Endothelial cell of umbilical vein (primary cell): Measurements from ENCODE around the gene PLCB4. TPM values are rescaled to one million over a fixed set of nuclear protein-coding genes. Genes with fewer than 3 reads are reported as not detected.

Experiments
- BruUV-seq: library from RNA; stranded (reverse); fragments of 400-500 nt; replicated peaks from 2 replicates; lab custom pipeline; 2021; lab: Mats Ljungman, UMichigan
- CTCF ChIA-PET: fragments of 300-600, 350-600 bp; sonication (Branson Sonifier 250); formaldehyde crosslinking; loops from one replicate; lab custom pipeline; 2021; ENCODE audit warnings: antibody characterized with exemption, inconsistent platforms; lab: Charles Lee
- POLR2A ChIA-PET: fragments of 300-600, 350-600 bp; sonication (Branson Sonifier 250); formaldehyde crosslinking; loops from one replicate; lab custom pipeline; 2021; ENCODE audit warnings: antibody characterized with exemption, inconsistent platforms; lab: Charles Lee
- DNase-seq: peaks from one replicate; pipeline ENCODE4 v3.0.0-alpha.2; 2011; ENCODE audit warnings: low read depth, low spot score
- FAIRE-seq: peaks from 2 replicates; lab custom pipeline; 2011; peaks lifted over from hg19 to GRCh38; lab: Jason Lieb, UNC
- H2AFZ ChIP-seq: 2 replicates; pipeline ENCODE4 v1.6.0; 2012; ENCODE audit warnings: low read depth, low read length, control low read depth, inconsistent platforms
- H3K27ac ChIP-seq: 2 replicates; pipeline ENCODE4 v1.5.1; 2011; ENCODE audit warnings: low read depth, mild to moderate bottlenecking, control low read depth, low read length, moderate library complexity; ENCODE audit not compliant: insufficient read depth
- H3K27me3 ChIP-seq, 2 experiments: 2 replicates each; pipeline versions ENCODE4 v1.6.0 to v1.6.1; 2011; ENCODE audit warnings: low read length in 2 of 2, mixed read lengths in 1 of 2; ENCODE audit not compliant: control insufficient read depth in 2 of 2, insufficient read depth in 2 of 2
- H3K36me3 ChIP-seq, 2 experiments: 2 replicates in 1 of 2; 3 replicates in 1 of 2; pipeline ENCODE4 v1.5.1; 2011; ENCODE audit warnings: low read length in 2 of 2, mild to moderate bottlenecking in 1 of 2, moderate library complexity in 1 of 2; ENCODE audit not compliant: control insufficient read depth in 2 of 2, insufficient read depth in 2 of 2; ENCODE audit errors: extremely low read depth in 1 of 2
- H3K4me1 ChIP-seq: 3 replicates; pipeline ENCODE4 v1.5.1; 2011; ENCODE audit warnings: mild to moderate bottlenecking, low read length; ENCODE audit not compliant: control insufficient read depth, insufficient read depth; ENCODE audit errors: extremely low read depth
- H3K4me2 ChIP-seq: 2 replicates; pipeline ENCODE4 v1.6.1; 2011; ENCODE audit warnings: low read length, control low read depth, mixed read lengths; ENCODE audit not compliant: insufficient read depth
- H3K4me3 ChIP-seq, 3 experiments: fragments of 200-600 bp in 1 of 3; sonication (generic), shearing (Covaris generic) in 1 of 3; replicated peaks in 1 of 3; 2 replicates each; pipeline ENCODE4 v1.5.1; 2011 to 2016; ENCODE audit warnings: control low read depth in 3 of 3, low read length in 3 of 3, mild to moderate bottlenecking in 2 of 3, inconsistent platforms in 1 of 3, low read depth in 1 of 3, moderate library complexity in 1 of 3; ENCODE audit not compliant: insufficient read depth in 1 of 3
- H3K79me2 ChIP-seq: 2 replicates; pipeline ENCODE4 v1.6.0; 2012; ENCODE audit warnings: low read length, inconsistent platforms; ENCODE audit not compliant: control insufficient read depth, insufficient read depth
- H3K9ac ChIP-seq: replicated peaks from 2 replicates; pipeline ENCODE3; 2011; ENCODE audit warnings: low read length, control low read depth; ENCODE audit not compliant: insufficient read depth; ENCODE audit errors: extremely low read depth
- H3K9me1 ChIP-seq: replicated peaks from 3 replicates; pipeline ENCODE4 v1.6.0; 2011; ENCODE audit warnings: mild to moderate bottlenecking, low read length; ENCODE audit not compliant: control insufficient read depth, insufficient read depth; ENCODE audit errors: extremely low read depth
- H3K9me3 ChIP-seq: replicated peaks from 2 replicates; pipeline ENCODE4 v1.5.1; 2012; ENCODE audit warnings: low read length, inconsistent platforms; ENCODE audit not compliant: control insufficient read depth, insufficient read depth
- H4K20me1 ChIP-seq: replicated peaks from 2 replicates; pipeline ENCODE3; 2011; ENCODE audit warnings: mild to moderate bottlenecking, low read length; ENCODE audit not compliant: control insufficient read depth, insufficient read depth; ENCODE audit errors: extremely low read depth
- EZH2 ChIP-seq: IDR thresholded peaks from 2 replicates; pipeline ENCODE4 v1.6.1; 2012; ENCODE audit warnings: borderline replicate concordance, low read depth, mild to moderate bottlenecking, moderate library complexity, low read length, inconsistent platforms; ENCODE audit not compliant: severe bottlenecking
- FOS ChIP-seq: IDR thresholded peaks from 2 replicates; pipeline ENCODE4 v1.6.1; 2011; ENCODE audit warnings: mild to moderate bottlenecking, low read length, moderate library complexity, borderline replicate concordance; ENCODE audit not compliant: insufficient read depth
- GATA2 ChIP-seq: IDR thresholded peaks from 2 replicates; pipeline ENCODE4 v1.7.0; 2011; ENCODE audit warnings: low read depth, mild to moderate bottlenecking, moderate library complexity, mixed read lengths, low read length; ENCODE audit not compliant: insufficient read length, insufficient read depth
- JUN ChIP-seq: IDR thresholded peaks from 2 replicates; pipeline ENCODE4 v1.6.1; 2011; ENCODE audit warnings: borderline replicate concordance, low read depth; ENCODE audit not compliant: insufficient read length, insufficient read depth
- MYC ChIP-seq: IDR thresholded peaks from one replicate; pipeline ENCODE4 v1.6.1; 2011; ENCODE audit warnings: mild to moderate bottlenecking, low read depth, low read length
- POLR2A ChIP-seq: IDR thresholded peaks from 2 replicates; pipeline ENCODE4 v1.6.1; 2012; ENCODE audit warnings: low read depth, mild to moderate bottlenecking, control low read depth, low read length
- POLR2AphosphoS5 ChIP-seq: IDR thresholded peaks from 2 replicates; pipeline ENCODE4 v1.6.1; 2012; ENCODE audit warnings: low read depth, mild to moderate bottlenecking, control low read depth, low read length, moderate library complexity; ENCODE audit not compliant: insufficient read depth
- dilution Hi-C: fragments of 300-500 bp; cut with MboI; formaldehyde crosslinking; loops from one replicate; pipeline ENCODE4 v1.15.0; 2019; ENCODE audit warnings: low sequenced_read_pairs; ENCODE audit not compliant: extremely low pct_ligation_motif_present
- intact Hi-C: fragments of 100-400 bp; cut with micrococcal nuclease; formaldehyde crosslinking; loops from one replicate; pipeline ENCODE4 v1.10.0; 2022
- polyA plus RNA-seq, 4 experiments: library from polyadenylated mRNA; depleted of rRNA in 3 of 4; stranded (reverse) in 3 of 4; unstranded in 1 of 4; fragments of >200 nt; gene quantifications; 2 replicates each; pipeline versions ENCODE4 v1.2.1 to v1.2.3, GENCODE V29; 2011 to 2012; ENCODE audit warnings: missing spikeins in 1 of 4
- total RNA-seq: library from RNA; stranded (reverse); gene quantifications from 2 replicates; pipeline ENCODE4 v1.2.3, GENCODE V29; 2021
- TF ChIP-seq, protein P1 (sequence below), 2 donors: IDR thresholded peaks; 1 replicate in 1 of 2; 2 replicates in 1 of 2; pipeline ENCODE4 v1.5.1; 2011; ENCODE audit warnings: low read length in 2 of 2, mild to moderate bottlenecking in 2 of 2, moderate library complexity in 2 of 2, control low read depth in 1 of 2, inconsistent platforms in 1 of 2, low read depth in 1 of 2; ENCODE audit not compliant: insufficient read depth in 1 of 2; ENCODE audit errors: extremely low read depth in 1 of 2
- TF ChIP-seq, protein P2 (sequence below): IDR thresholded peaks from 2 replicates; pipeline ENCODE4 v1.6.1; 2011; ENCODE audit not compliant: insufficient read depth, insufficient read length

The PLCB4 gene
- total and polyA plus RNA-seq, 2 donors (not counting 3 experiments of a cell fraction or from before 2014, with no cell fraction given) = 0.37 to 1.7 TPM

DNA sequence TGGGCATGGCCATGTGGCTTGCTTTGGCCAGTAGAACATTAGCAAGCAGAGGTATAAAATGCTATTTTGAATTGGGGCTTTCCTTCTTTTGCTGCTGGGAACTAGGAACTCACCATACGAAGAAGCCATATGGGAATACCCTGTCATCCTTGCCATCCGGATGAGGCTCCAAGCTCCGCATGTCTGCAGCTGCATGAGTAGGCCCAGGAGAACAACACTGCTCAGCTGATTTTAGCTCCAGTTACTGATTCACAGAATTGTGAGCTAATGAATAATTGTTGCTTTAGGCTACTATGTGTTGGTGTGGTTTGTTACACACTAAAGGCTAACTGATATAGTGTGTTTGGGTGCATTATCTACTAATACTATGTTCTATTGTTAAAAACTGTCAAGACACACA, 2.7 kb upstream of the PLCB4 start:
- no peaks in the 10 kb centered on the region for H3K79me2 ChIP-seq
- DNase-seq (no peak), FAIRE-seq (no peak)
- no peak overlapping the region for H3K4me2 ChIP-seq
- H4K20me1 ChIP-seq = no peaks in the 10 kb centered on the region
- H3K27me3 ChIP-seq = peaks cover 0 to 5% of the 10 kb centered on the region in 2 experiments
- H3K9ac ChIP-seq = no peak overlapping the region
- H3K4me3 ChIP-seq = no peak overlapping the region
- no peak for TF ChIP-seq GATA2
- TF ChIP-seq, protein P1, sequence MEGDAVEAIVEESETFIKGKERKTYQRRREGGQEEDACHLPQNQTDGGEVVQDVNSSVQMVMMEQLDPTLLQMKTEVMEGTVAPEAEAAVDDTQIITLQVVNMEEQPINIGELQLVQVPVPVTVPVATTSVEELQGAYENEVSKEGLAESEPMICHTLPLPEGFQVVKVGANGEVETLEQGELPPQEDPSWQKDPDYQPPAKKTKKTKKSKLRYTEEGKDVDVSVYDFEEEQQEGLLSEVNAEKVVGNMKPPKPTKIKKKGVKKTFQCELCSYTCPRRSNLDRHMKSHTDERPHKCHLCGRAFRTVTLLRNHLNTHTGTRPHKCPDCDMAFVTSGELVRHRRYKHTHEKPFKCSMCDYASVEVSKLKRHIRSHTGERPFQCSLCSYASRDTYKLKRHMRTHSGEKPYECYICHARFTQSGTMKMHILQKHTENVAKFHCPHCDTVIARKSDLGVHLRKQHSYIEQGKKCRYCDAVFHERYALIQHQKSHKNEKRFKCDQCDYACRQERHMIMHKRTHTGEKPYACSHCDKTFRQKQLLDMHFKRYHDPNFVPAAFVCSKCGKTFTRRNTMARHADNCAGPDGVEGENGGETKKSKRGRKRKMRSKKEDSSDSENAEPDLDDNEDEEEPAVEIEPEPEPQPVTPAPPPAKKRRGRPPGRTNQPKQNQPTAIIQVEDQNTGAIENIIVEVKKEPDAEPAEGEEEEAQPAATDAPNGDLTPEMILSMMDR (IDR thresholded peaks at IDR 0.05; ENCODE audit: extremely low read depth in 1 of 2, insufficient read depth in 1 of 2, low read depth in 1 of 2, low read length in 2 of 2) = no peak
- TF ChIP-seq MYC = no peak
- no peak for TF ChIP-seq FOS
- no peak for TF ChIP-seq POLR2A
- TF ChIP-seq, protein P2, sequence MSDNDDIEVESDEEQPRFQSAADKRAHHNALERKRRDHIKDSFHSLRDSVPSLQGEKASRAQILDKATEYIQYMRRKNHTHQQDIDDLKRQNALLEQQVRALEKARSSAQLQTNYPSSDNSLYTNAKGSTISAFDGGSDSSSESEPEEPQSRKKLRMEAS = no peak
- TF ChIP-seq EZH2 = no peak
- no peak for TF ChIP-seq POLR2AphosphoS5
- no peak for TF ChIP-seq JUN
- H3K9me1 ChIP-seq = no peaks in the 10 kb centered on the region
- no peaks in the 10 kb centered on the region for H3K4me1 ChIP-seq
- dilution Hi-C loops (no loop called here), intact Hi-C loops (loop anchor here (2.0 to 10.0 kb wide), 4 partner anchors 194 to 293 kb away; no protein-coding TSS in a partner anchor)
- H2AFZ ChIP-seq = no peak overlapping the region
- BruUV-seq = no TSS peak
- H3K36me3 ChIP-seq = no peaks in the 10 kb centered on the region
- ChIA-PET POLR2A (no interaction called here), CTCF (interaction anchor here (0.6 kb wide), 1 partner anchor 212 kb away, joined by 4 read pairs; no protein-coding TSS in a partner anchor)
- H3K9me3 ChIP-seq = no peaks in the 10 kb centered on the region
- H3K27ac ChIP-seq = no peak overlapping the region
